Measurements from ENCODE around the gene TMEM59. TPM values are rescaled to one million over a fixed set of nuclear protein-coding genes. Genes with fewer than 3 reads are reported as not detected.

Gene TMEM59
- polyA plus RNA-seq, 1 donor (not counting 4 experiments of a cell fraction or from before 2014, with no cell fraction given), result 342 TPM

GRCh38 chr1:54064299-54064698 lies 11.3 kb upstream of the TMEM59 start:
- TF ChIP-seq EZH2 (IDR thresholded peaks at IDR 0.05; ENCODE audit: low read length) (no peak), CTCF (optimal IDR thresholded peaks at IDR 0.05 in 1 of 3, IDR thresholded peaks at IDR 0.05 in 1 of 3, conservative IDR thresholded peaks at IDR 0.05 in 1 of 3; ENCODE audit: extremely low read depth in 1 of 3, insufficient read depth in 2 of 3, low read length in 3 of 3) (no peak)
- Histone ChIP-seq H3K27ac (ENCODE audit: control insufficient read depth, insufficient read depth, low read length) (no peak overlapping the region), H3K79me2 (ENCODE audit: control insufficient read depth, insufficient read depth, low read length) (no peaks in the 10 kb centered on the region), H3K9me1 (ENCODE audit: control insufficient read depth, extremely low read depth, insufficient read depth, low read length) (no peaks in the 10 kb centered on the region), H2AFZ (ENCODE audit: control insufficient read depth, low read length) (no peak overlapping the region), H3K4me3 (ENCODE audit: control insufficient read depth in 2 of 3, extremely low read depth in 1 of 3, insufficient read depth in 2 of 3, low read depth in 1 of 3, low read length in 3 of 3) (no peak overlapping the region), H3K36me3 (ENCODE audit: control insufficient read depth in 2 of 2, extremely low read depth in 1 of 2, insufficient read depth in 2 of 2, low read length in 2 of 2) (no peaks in the 10 kb centered on the region), H4K20me1 (ENCODE audit: control insufficient read depth, extremely low read depth, insufficient read depth, low read length) (no peaks in the 10 kb centered on the region), H3K4me1 (ENCODE audit: control insufficient read depth, extremely low read depth, insufficient read depth, low read length) (no peaks in the 10 kb centered on the region), H3K9ac (ENCODE audit: control insufficient read depth, extremely low read depth, insufficient read depth, low read length) (no peak overlapping the region), H3K27me3 (ENCODE audit: control insufficient read depth, extremely low read depth, insufficient read depth, low read length) (no peaks in the 10 kb centered on the region), H3K9me3 (ENCODE audit: control insufficient read depth, low read depth, low read length) (no peaks in the 10 kb centered on the region), H3K4me2 (ENCODE audit: control insufficient read depth, extremely low read depth, insufficient read depth, low read depth, low read length) (no peak overlapping the region)
- dilution Hi-C loops (cut with MboI; ENCODE audit: extremely low pct_ligation_motif_present, low sequenced_read_pairs), result no loop called here
- DNase-seq (ENCODE audit: low read depth, low spot score) (no peak), FAIRE-seq (no peak)

GRCh38 chr1:54054438-54054749 lies 1.4 kb upstream of the TMEM59 start:
- DNase-seq (ENCODE audit: low read depth, low spot score) (no peak), FAIRE-seq (no peak)
- TF ChIP-seq EZH2 (IDR thresholded peaks at IDR 0.05; ENCODE audit: low read length), result no peak
- TF ChIP-seq CTCF (optimal IDR thresholded peaks at IDR 0.05 in 1 of 3, IDR thresholded peaks at IDR 0.05 in 1 of 3, conservative IDR thresholded peaks at IDR 0.05 in 1 of 3; ENCODE audit: extremely low read depth in 1 of 3, insufficient read depth in 2 of 3, low read length in 3 of 3), result no peak
- H3K27me3 ChIP-seq (ENCODE audit: control insufficient read depth, extremely low read depth, insufficient read depth, low read length), result no peaks in the 10 kb centered on the region
- peak overlapping the region; percentile 88 for H3K4me2 ChIP-seq (ENCODE audit: control insufficient read depth, extremely low read depth, insufficient read depth, low read depth, low read length)
- H3K4me3 ChIP-seq (ENCODE audit: control insufficient read depth in 2 of 3, extremely low read depth in 1 of 3, insufficient read depth in 2 of 3, low read depth in 1 of 3, low read length in 3 of 3), result peak overlapping the region; percentile 84 to 99 (median 89)
- peak overlapping the region; percentile 98 for H2AFZ ChIP-seq (ENCODE audit: control insufficient read depth, low read length)
- no peaks in the 10 kb centered on the region for H3K9me1 ChIP-seq (ENCODE audit: control insufficient read depth, extremely low read depth, insufficient read depth, low read length)
- dilution Hi-C loops (cut with MboI; ENCODE audit: extremely low pct_ligation_motif_present, low sequenced_read_pairs), result no loop called here
- peaks cover 12% of the 10 kb centered on the region for H3K4me1 ChIP-seq (ENCODE audit: control insufficient read depth, extremely low read depth, insufficient read depth, low read length)
- H4K20me1 ChIP-seq (ENCODE audit: control insufficient read depth, extremely low read depth, insufficient read depth, low read length), result no peaks in the 10 kb centered on the region
- H3K79me2 ChIP-seq (ENCODE audit: control insufficient read depth, insufficient read depth, low read length), result peaks cover 30% of the 10 kb centered on the region
- peak overlapping the region; percentile 91 for H3K27ac ChIP-seq (ENCODE audit: control insufficient read depth, insufficient read depth, low read length)
- no peaks in the 10 kb centered on the region for H3K9me3 ChIP-seq (ENCODE audit: control insufficient read depth, low read depth, low read length)
- peaks cover 0 to 1% of the 10 kb centered on the region in 2 experiments for H3K36me3 ChIP-seq (ENCODE audit: control insufficient read depth in 2 of 2, extremely low read depth in 1 of 2, insufficient read depth in 2 of 2, low read length in 2 of 2)
- H3K9ac ChIP-seq (ENCODE audit: control insufficient read depth, extremely low read depth, insufficient read depth, low read length), result peak overlapping the region; percentile 90

All from keratinocyte (primary cell).